ENCODE results near the gene MRPL55. TPM values are rescaled to one million over a fixed set of nuclear protein-coding genes. Genes with fewer than 3 reads are reported as not detected.

The MRPL55 gene
- total RNA-seq, 4 donors from 2014 or later = 70.1 to 99.6 (median 80.8) TPM

GRCh38 chr1:228143480-228144192, 34.5 kb upstream of the MRPL55 start:
- Histone ChIP-seq H3K4me1 (peaks cover 3 to 39% (median 24%) of the 10 kb centered on the region in 4 donors), H3K27me3 (no peaks in the 10 kb centered on the region), H3K27ac (no peak overlapping the region), H3K36me3 (peaks cover 0 to 35% (median 0%) of the 10 kb centered on the region in 3 donors), H3K4me3 (no peak overlapping the region), H3K9me3 (no peaks in the 10 kb centered on the region)
- TF ChIP-seq CTCF (IDR thresholded peaks at IDR 0.05) (no peak), POLR2A (IDR thresholded peaks at IDR 0.05) (no peak)
- DNase-seq = no peak

GRCh38 chr1:228142701-228143136, 33.6 kb upstream of the MRPL55 start:
- H3K36me3 ChIP-seq = peaks cover 0 to 26% (median 0%) of the 10 kb centered on the region in 3 donors
- no peak overlapping the region for H3K4me3 ChIP-seq
- H3K27ac ChIP-seq = peak overlapping the region in 1 of 4 donors; percentile 100
- H3K27me3 ChIP-seq = no peaks in the 10 kb centered on the region
- H3K9me3 ChIP-seq = no peaks in the 10 kb centered on the region
- TF ChIP-seq POLR2A (IDR thresholded peaks at IDR 0.05) (no peak), CTCF (IDR thresholded peaks at IDR 0.05) (no peak)
- peaks cover 3 to 39% (median 24%) of the 10 kb centered on the region in 4 donors for H3K4me1 ChIP-seq
- peak in 1 of 3 donors; percentile 46 for DNase-seq

GRCh38 chr1:228142155-228142691, 33.1 kb upstream of the MRPL55 start:
- no peaks in the 10 kb centered on the region for H3K27me3 ChIP-seq
- TF ChIP-seq POLR2A (IDR thresholded peaks at IDR 0.05) (no peak), CTCF (IDR thresholded peaks at IDR 0.05) (no peak)
- DNase-seq = peak in 2 of 3 donors; percentile 45 to 49
- H3K36me3 ChIP-seq = peaks cover 0 to 21% (median 0%) of the 10 kb centered on the region in 3 donors
- H3K9me3 ChIP-seq = no peaks in the 10 kb centered on the region
- H3K4me3 ChIP-seq = peak overlapping the region in 2 of 4 donors; percentile 81 to 98
- peaks cover 3 to 39% (median 24%) of the 10 kb centered on the region in 4 donors for H3K4me1 ChIP-seq
- peak overlapping the region; percentile 21 to 100 (median 100) for H3K27ac ChIP-seq

- H3K4me1 ChIP-seq = peaks cover 3 to 39% (median 24%) of the 10 kb centered on the region in 4 donors
- DNase-seq = peak; percentile 36 to 71 (median 59)
- no peak for TF ChIP-seq CTCF (IDR thresholded peaks at IDR 0.05)
- no peak for TF ChIP-seq POLR2A (IDR thresholded peaks at IDR 0.05)
- H3K27ac ChIP-seq = peak overlapping the region; percentile 98 to 100 (median 100)
- peak overlapping the region; percentile 81 to 98 (median 93) for H3K4me3 ChIP-seq
- H3K36me3 ChIP-seq = peaks cover 0 to 13% (median 0%) of the 10 kb centered on the region in 3 donors
- H3K9me3 ChIP-seq = no peaks in the 10 kb centered on the region
- H3K27me3 ChIP-seq = no peaks in the 10 kb centered on the region
These were observed 32.3 kb upstream of the MRPL55 start for GRCh38 chr1:228141226-228142044.

- H3K27ac ChIP-seq = peak overlapping the region; percentile 98 to 100 (median 100)
- H3K4me3 ChIP-seq = peak overlapping the region; percentile 81 to 98 (median 93)
- H3K9me3 ChIP-seq = no peaks in the 10 kb centered on the region
- no peak for DNase-seq
- TF ChIP-seq CTCF (IDR thresholded peaks at IDR 0.05) (no peak), POLR2A (IDR thresholded peaks at IDR 0.05) (no peak)
- H3K36me3 ChIP-seq = peaks cover 0 to 8% (median 0%) of the 10 kb centered on the region in 3 donors
- no peaks in the 10 kb centered on the region for H3K27me3 ChIP-seq
- H3K4me1 ChIP-seq = peaks cover 3 to 39% (median 24%) of the 10 kb centered on the region in 4 donors
These were observed 31.7 kb upstream of the MRPL55 start for GRCh38 chr1:228140724-228141225.

Measured in Peyer's patch (tissue), 4 donors.